HG03025 (cell line): ENCODE data around the gene NIN.

Experiments
- ATAC-seq: cut with Tn5 transposase; IDR thresholded peaks from one replicate; pipeline ENCODE4 v1.9.1; 2021; ENCODE audit warnings: mild to moderate bottlenecking, moderate library complexity; ENCODE audit not compliant: unreplicated experiment, low FRiP score

NIN gene

GRCh38 chr14:50795909-50796308 lies 35.1 kb downstream of the NIN start:
- no peak for ATAC-seq

GRCh38 chr14:50795142-50795541 lies 35.8 kb downstream of the NIN start:
- no peak for ATAC-seq

GRCh38 chr14:50794068-50794645 lies 36.8 kb downstream of the NIN start:
- no peak for ATAC-seq

GRCh38 chr14:50792634-50793068 lies 38.3 kb downstream of the NIN start:
- no peak for ATAC-seq

GRCh38 chr14:50792051-50792477 lies 38.9 kb downstream of the NIN start:
- no peak for ATAC-seq

- no peak for ATAC-seq
These were observed 39.8 kb downstream of the NIN start for GRCh38 chr14:50791201-50791600.

GRCh38 chr14:50790589-50790988 lies 40.4 kb downstream of the NIN start:
- no peak for ATAC-seq

- no peak for ATAC-seq
These were observed 44.1 kb downstream of the NIN start for GRCh38 chr14:50786751-50787464.

GRCh38 chr14:50785457-50786063 lies 45.4 kb downstream of the NIN start:
- ATAC-seq, result no peak

GRCh38 chr14:50784683-50785456 lies 46.1 kb downstream of the NIN start:
- no peak for ATAC-seq

GRCh38 chr14:50783563-50783962 lies 47.4 kb downstream of the NIN start:
- ATAC-seq, result no peak

- ATAC-seq, result no peak
These were observed 50.6 kb downstream of the NIN start for GRCh38 chr14:50780393-50780792.

- no peak for ATAC-seq
These were observed 52.1 kb downstream of the NIN start for GRCh38 chr14:50778721-50779483.

- ATAC-seq, result no peak
These were observed 54.4 kb downstream of the NIN start for GRCh38 chr14:50776522-50776921.

- ATAC-seq, result no peak
These were observed 55.6 kb downstream of the NIN start for GRCh38 chr14:50775357-50775756.

GRCh38 chr14:50774542-50775267 lies 56.3 kb downstream of the NIN start:
- no peak for ATAC-seq

- no peak for ATAC-seq
These were observed 57.1 kb downstream of the NIN start for GRCh38 chr14:50773632-50774541.

GRCh38 chr14:50772412-50772811 lies 58.5 kb downstream of the NIN start:
- no peak for ATAC-seq

GRCh38 chr14:50770586-50770985 lies 60.4 kb downstream of the NIN start:
- no peak for ATAC-seq
